Mucosa of rectum (tissue), 2 donors: Measurements from ENCODE around the gene NDST3.

Experiments
- H3K27ac ChIP-seq, 2 donors: one replicate each; pipeline ENCODE4 v1.7.0; 2013; ENCODE audit warnings: inconsistent platforms in 2 of 2, low read depth in 2 of 2, low read length in 2 of 2
- H3K27me3 ChIP-seq, 2 donors: one replicate each; pipeline ENCODE4 v1.7.0; 2013; ENCODE audit warnings: low read length in 2 of 2; ENCODE audit not compliant: control insufficient read depth in 2 of 2, insufficient read depth in 2 of 2
- H3K36me3 ChIP-seq, 2 donors: one replicate each; pipeline ENCODE4 v1.7.0; 2013; ENCODE audit warnings: low read length in 2 of 2; ENCODE audit not compliant: control insufficient read depth in 2 of 2, insufficient read depth in 2 of 2
- H3K4me1 ChIP-seq, 2 donors: one replicate each; pipeline ENCODE4 v1.7.0; 2013; ENCODE audit warnings: low read length in 2 of 2, mild to moderate bottlenecking in 1 of 2; ENCODE audit not compliant: control insufficient read depth in 2 of 2, insufficient read depth in 2 of 2
- H3K4me3 ChIP-seq, 2 donors: one replicate each; pipeline ENCODE4 v1.7.0; 2013; ENCODE audit warnings: low read length in 2 of 2
- H3K9ac ChIP-seq, 2 donors: one replicate each; pipeline ENCODE4 v1.7.0; 2013; ENCODE audit warnings: low read length in 2 of 2, low read depth in 1 of 2, mild to moderate bottlenecking in 1 of 2
- H3K9me3 ChIP-seq, 2 donors: one replicate each; pipeline ENCODE4 v1.7.0; 2013; ENCODE audit warnings: low read length in 2 of 2; ENCODE audit not compliant: control insufficient read depth in 2 of 2
- donor health status: healthy.
- donor health status: Normal muscosa, but diverticular disease.

NDST3 gene

DNA sequence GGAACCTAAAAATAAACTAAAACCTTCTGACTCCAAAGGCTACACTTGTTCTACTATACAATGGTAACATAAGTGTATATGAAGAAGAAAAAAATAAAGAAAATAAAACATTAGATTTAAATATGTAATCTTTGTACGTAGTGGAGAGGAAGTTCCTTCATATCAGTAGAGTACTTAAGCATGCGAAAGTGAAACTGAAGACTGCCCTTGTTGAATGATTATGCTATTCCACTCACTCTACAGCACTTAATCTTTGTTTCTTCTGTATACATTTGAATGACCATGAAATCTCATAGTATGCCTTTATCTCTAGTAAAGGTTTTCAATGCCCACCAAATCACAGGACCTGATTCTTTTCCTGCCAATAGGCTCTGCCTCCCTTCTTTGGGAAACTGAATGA, 78.9 kb downstream of the NDST3 start:
- no peak overlapping the region for H3K27ac ChIP-seq

GRCh38 chr4:118114720-118115119, 80.4 kb downstream of the NDST3 start:
- Histone ChIP-seq H3K9ac (no peak overlapping the region), H3K4me1 (no peaks in the 10 kb centered on the region), H3K9me3 (no peaks in the 10 kb centered on the region), H3K4me3 (no peak overlapping the region), H3K27me3 (no peaks in the 10 kb centered on the region), H3K27ac (no peak overlapping the region), H3K36me3 (no peaks in the 10 kb centered on the region)

More for the DNA sequence above, 78.9 kb downstream of the NDST3 start:
- no peaks in the 10 kb centered on the region for H3K27me3 ChIP-seq
- no peaks in the 10 kb centered on the region for H3K9me3 ChIP-seq
- H3K4me3 ChIP-seq, result no peak overlapping the region
- no peak overlapping the region for H3K9ac ChIP-seq
- no peaks in the 10 kb centered on the region for H3K4me1 ChIP-seq
- H3K36me3 ChIP-seq, result no peaks in the 10 kb centered on the region

DNA sequence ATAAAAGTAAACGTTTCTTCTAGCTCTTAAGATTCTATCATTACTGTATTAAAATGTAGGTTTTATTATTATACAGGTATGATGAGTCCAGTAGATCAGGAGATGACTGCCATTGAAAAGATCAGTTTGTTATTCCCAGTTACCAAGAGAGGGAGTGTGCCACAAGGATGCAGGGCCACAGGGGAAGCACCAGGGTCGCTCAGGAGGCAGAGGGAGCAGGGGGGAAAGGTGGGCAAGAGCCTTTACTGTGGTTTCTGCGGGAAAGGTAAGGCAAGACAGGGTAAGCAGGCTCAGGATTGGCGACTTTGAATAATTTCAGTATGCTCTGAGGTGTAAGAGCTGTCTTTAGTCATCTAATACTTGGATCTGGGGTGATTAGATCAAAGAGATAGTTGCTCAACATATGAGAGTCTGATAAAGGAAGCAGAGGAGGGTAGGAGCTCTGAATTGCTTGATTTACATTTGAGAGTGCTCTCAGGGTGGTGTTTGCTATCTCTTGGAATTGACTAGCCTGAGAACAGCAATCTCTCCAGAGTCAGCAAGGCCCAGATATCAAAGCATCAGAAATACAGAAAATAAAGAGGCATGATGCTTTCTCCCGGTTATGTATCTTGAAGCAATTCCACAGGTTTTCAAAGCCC, 86.0 kb downstream of the NDST3 start:
- no peak overlapping the region for H3K9ac ChIP-seq
- H3K27ac ChIP-seq, result no peak overlapping the region
- H3K4me1 ChIP-seq, result no peaks in the 10 kb centered on the region
- no peaks in the 10 kb centered on the region for H3K36me3 ChIP-seq
- H3K27me3 ChIP-seq, result no peaks in the 10 kb centered on the region
- H3K9me3 ChIP-seq, result no peaks in the 10 kb centered on the region
- no peak overlapping the region for H3K4me3 ChIP-seq

DNA sequence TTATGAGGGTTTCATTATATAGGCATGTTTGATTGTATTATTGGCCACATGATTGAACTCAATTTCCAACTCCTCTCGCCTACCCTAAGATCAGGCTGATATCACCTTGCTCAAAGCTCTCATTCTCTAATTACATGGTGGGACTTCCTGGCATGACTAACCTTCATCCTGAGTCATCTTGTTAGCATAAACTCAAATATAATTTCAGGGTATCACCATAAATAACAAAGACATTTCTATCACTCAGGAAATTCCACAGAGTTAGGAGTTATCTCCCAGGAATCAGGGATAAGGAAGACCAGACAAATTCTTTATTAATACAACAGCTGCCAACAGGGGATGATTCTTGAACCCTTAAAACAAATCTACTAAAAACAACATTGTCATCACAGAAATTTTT, 90.7 kb downstream of the NDST3 start:
- Histone ChIP-seq H3K9ac (no peak overlapping the region), H3K27me3 (no peaks in the 10 kb centered on the region), H3K4me1 (no peaks in the 10 kb centered on the region), H3K36me3 (no peaks in the 10 kb centered on the region), H3K4me3 (no peak overlapping the region), H3K9me3 (no peaks in the 10 kb centered on the region), H3K27ac (no peak overlapping the region)

- H3K36me3 ChIP-seq, result no peaks in the 10 kb centered on the region
- H3K27ac ChIP-seq, result no peak overlapping the region
- no peaks in the 10 kb centered on the region for H3K27me3 ChIP-seq
- H3K4me1 ChIP-seq, result no peaks in the 10 kb centered on the region
- H3K9ac ChIP-seq, result no peak overlapping the region
- no peak overlapping the region for H3K4me3 ChIP-seq
- no peaks in the 10 kb centered on the region for H3K9me3 ChIP-seq
These were observed 105.0 kb downstream of the NDST3 start for GRCh38 chr4:118139241-118139640.

- Histone ChIP-seq H3K27ac (no peak overlapping the region), H3K4me3 (no peak overlapping the region), H3K4me1 (no peaks in the 10 kb centered on the region), H3K27me3 (no peaks in the 10 kb centered on the region), H3K9ac (no peak overlapping the region), H3K36me3 (no peaks in the 10 kb centered on the region), H3K9me3 (no peaks in the 10 kb centered on the region)
These were observed 107.0 kb downstream of the NDST3 start for GRCh38 chr4:118141240-118141639.

DNA sequence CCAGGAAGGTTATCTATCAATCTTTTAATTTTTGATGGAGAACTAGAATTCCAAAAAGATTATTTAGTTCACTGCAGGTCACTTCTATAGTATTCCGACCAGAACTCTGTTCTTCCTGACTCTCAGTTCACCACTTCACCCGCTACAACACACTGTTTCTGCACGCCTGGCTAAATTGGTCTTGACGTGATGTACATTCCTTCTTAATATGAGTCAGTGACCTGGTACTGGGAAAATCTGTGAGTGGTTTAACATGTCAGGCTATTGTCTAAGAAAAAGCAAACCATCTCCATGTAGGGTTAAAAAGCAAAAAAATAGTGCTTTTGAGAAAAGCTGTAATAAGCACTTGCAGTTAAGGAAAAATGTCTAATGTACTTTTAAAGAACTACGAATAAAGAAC, 120.4 kb downstream of the NDST3 start:
- H3K9ac ChIP-seq, result no peak overlapping the region
- no peaks in the 10 kb centered on the region for H3K9me3 ChIP-seq
- no peaks in the 10 kb centered on the region for H3K27me3 ChIP-seq
- H3K4me3 ChIP-seq, result no peak overlapping the region
- no peak overlapping the region for H3K27ac ChIP-seq
- H3K36me3 ChIP-seq, result no peaks in the 10 kb centered on the region
- no peaks in the 10 kb centered on the region for H3K4me1 ChIP-seq

DNA sequence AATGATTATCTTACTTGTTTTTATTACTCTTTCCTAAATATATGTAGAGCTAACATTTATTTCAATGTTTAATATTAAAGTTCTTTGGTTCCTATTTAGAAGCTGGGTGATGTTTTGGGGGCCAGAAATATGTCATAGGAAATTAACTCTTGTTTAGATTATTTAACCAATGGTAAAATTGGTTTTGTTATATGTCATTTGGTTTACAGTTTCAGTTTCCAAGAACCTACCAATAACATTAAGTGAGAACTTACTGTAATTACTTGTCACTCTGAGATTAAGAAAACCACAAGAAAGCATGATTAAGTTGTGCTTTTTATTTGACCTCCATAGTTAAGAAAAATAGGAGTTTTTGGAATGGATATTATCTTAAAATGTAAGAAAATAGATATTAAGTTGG, 121.2 kb downstream of the NDST3 start:
- H3K27me3 ChIP-seq, result no peaks in the 10 kb centered on the region
- no peak overlapping the region for H3K27ac ChIP-seq
- no peak overlapping the region for H3K9ac ChIP-seq
- H3K4me3 ChIP-seq, result no peak overlapping the region
- no peaks in the 10 kb centered on the region for H3K9me3 ChIP-seq
- no peaks in the 10 kb centered on the region for H3K36me3 ChIP-seq
- H3K4me1 ChIP-seq, result no peaks in the 10 kb centered on the region

- Histone ChIP-seq H3K4me3 (no peak overlapping the region), H3K27me3 (no peaks in the 10 kb centered on the region), H3K4me1 (no peaks in the 10 kb centered on the region), H3K9ac (no peak overlapping the region), H3K9me3 (no peaks in the 10 kb centered on the region), H3K27ac (no peak overlapping the region), H3K36me3 (no peaks in the 10 kb centered on the region)
These were observed 124.6 kb downstream of the NDST3 start for GRCh38 chr4:118158763-118159375.

- H3K27me3 ChIP-seq, result no peaks in the 10 kb centered on the region
- H3K4me1 ChIP-seq, result no peaks in the 10 kb centered on the region
- no peak overlapping the region for H3K27ac ChIP-seq
- H3K36me3 ChIP-seq, result no peaks in the 10 kb centered on the region
- H3K9me3 ChIP-seq, result no peaks in the 10 kb centered on the region
- no peak overlapping the region for H3K4me3 ChIP-seq
- H3K9ac ChIP-seq, result no peak overlapping the region
These were observed 133.0 kb downstream of the NDST3 start for GRCh38 chr4:118167306-118167705.
